HepG2 (cell line): ENCODE results near the gene TMEM240. TPM values are rescaled to one million over a fixed set of nuclear protein-coding genes. Genes with fewer than 3 reads are reported as not detected.

ENCODE experiments used
- ATAC-seq: fragments of 200-7000 bp; cut with Tn5 transposase; 3 replicates; pipeline ENCODE4 v1.9.1; 2020; ENCODE audit warnings: mild to moderate bottlenecking, moderate library complexity
- BruUV-seq: library from RNA; stranded (reverse); fragments of 400-500 nt; replicated peaks from 2 replicates; lab custom pipeline; 2021; lab: Mats Ljungman, UMichigan
- CTCF ChIA-PET: fragments of 300-600 bp; formaldehyde crosslinking; extraction: SDS; loops from one replicate; lab custom pipeline; 2021; ENCODE audit warnings: low total read pairs, inconsistent platforms, low intra/inter-chr PET ratio; lab: Yijun Ruan, JAX
- POLR2A ChIA-PET: fragments of 350-600 bp; sonication (Branson Sonifier 250); formaldehyde crosslinking; loops from one replicate; lab custom pipeline; 2020; ENCODE audit warnings: antibody characterized with exemption, inconsistent platforms; lab: Yijun Ruan, JAX
- DNase-seq: peaks from one replicate; pipeline ENCODE4 v3.0.0-alpha.2; 2015; ENCODE audit warnings: low spot score
- FAIRE-seq: peaks from 3 replicates; lab custom pipeline; 2011; peaks lifted over from hg19 to GRCh38; lab: Jason Lieb, UNC
- H2AFZ ChIP-seq: one replicate; pipeline ENCODE4 v1.6.1; 2011; ENCODE audit warnings: low read length, inconsistent platforms
- H3K27ac ChIP-seq: fragments of 300-600 bp; 3 replicates; pipeline ENCODE4 v1.8.0; 2011; ENCODE audit warnings: mixed run types, mild to moderate bottlenecking, mixed read lengths, low read length, inconsistent platforms; ENCODE audit not compliant: insufficient read depth; ENCODE audit errors: extremely low read length
- H3K27me3 ChIP-seq, 2 experiments: fragments of 200-600 bp in 1 of 2; 2 replicates in 1 of 2; 3 replicates in 1 of 2; pipeline versions ENCODE4 v1.6.0 to v1.8.0; 2011; ENCODE audit warnings: low read length in 2 of 2, mild to moderate bottlenecking in 2 of 2, moderate library complexity in 2 of 2, inconsistent platforms in 1 of 2; ENCODE audit not compliant: insufficient read depth in 2 of 2, control insufficient read depth in 1 of 2
- H3K36me3 ChIP-seq, 2 experiments: fragments of 200-600 bp in 1 of 2; replicated peaks in 1 of 2; 2 replicates in 1 of 2; 3 replicates in 1 of 2; pipeline versions ENCODE4 v1.5.1 to v1.8.0; 2011; ENCODE audit warnings: low read length in 2 of 2, inconsistent platforms in 1 of 2; ENCODE audit not compliant: insufficient read depth in 2 of 2, control insufficient read depth in 1 of 2
- H3K4me1 ChIP-seq: 2 replicates; pipeline ENCODE4 v1.5.1; 2012; ENCODE audit warnings: low read length, inconsistent platforms; ENCODE audit not compliant: insufficient read depth
- H3K4me2 ChIP-seq: 2 replicates; pipeline ENCODE4 v1.6.0; 2011; ENCODE audit warnings: low read depth, low read length, inconsistent platforms
- H3K4me3 ChIP-seq, 3 experiments: fragments of 200-600 bp in 1 of 3; sonication (generic), shearing (Covaris generic) in 1 of 3; replicated peaks in 1 of 3; 2 replicates each; pipeline ENCODE4 v1.5.1; 2011 to 2016; ENCODE audit warnings: low read length in 3 of 3, inconsistent platforms in 2 of 3, low read depth in 2 of 3, mild to moderate bottlenecking in 2 of 3, control low read depth in 1 of 3, mixed read lengths in 1 of 3; ENCODE audit not compliant: insufficient read depth in 1 of 3
- H3K79me2 ChIP-seq: one replicate; pipeline ENCODE4 v1.6.1; 2011; ENCODE audit warnings: low read length, inconsistent platforms; ENCODE audit not compliant: insufficient read depth
- H3K9ac ChIP-seq: 2 replicates; pipeline ENCODE4 v1.6.0; 2011; ENCODE audit warnings: mild to moderate bottlenecking, low read depth, low read length, inconsistent platforms; ENCODE audit not compliant: insufficient read depth
- H3K9me3 ChIP-seq: 2 replicates; pipeline ENCODE4 v1.5.1; 2012; ENCODE audit warnings: mild to moderate bottlenecking, low read length
- H4K20me1 ChIP-seq: 2 replicates; pipeline ENCODE4 v1.6.0; 2011; ENCODE audit warnings: inconsistent platforms, mild to moderate bottlenecking, low read length, moderate library complexity; ENCODE audit not compliant: insufficient read depth
- ADNP ChIP-seq: sonication (generic); formaldehyde crosslinking; IDR thresholded peaks from 2 replicates; pipeline ENCODE4 v1.4.0; 2020; ENCODE audit warnings: missing genetic modification reagents
- HNRNPLL ChIP-seq: fragments of 200-400 bp; formaldehyde crosslinking; IDR thresholded peaks from 2 replicates; pipeline ENCODE4 v1.6.1; 2017; ENCODE audit warnings: mild to moderate bottlenecking, low read depth, low read length; ENCODE audit not compliant: poor library complexity, severe bottlenecking
- HOXA7 ChIP-seq: sonication (generic); formaldehyde crosslinking; IDR thresholded peaks from 2 replicates; pipeline ENCODE4 v1.8.1; 2022; ENCODE audit warnings: mild to moderate bottlenecking, missing genetic modification reagents, moderate library complexity
- PAX8 ChIP-seq: sonication (generic); formaldehyde crosslinking; IDR thresholded peaks from 2 replicates; pipeline ENCODE4 v1.8.0; 2022; ENCODE audit warnings: mild to moderate bottlenecking, missing genetic modification reagents, borderline replicate concordance
- SKI ChIP-seq: fragments of 450-650 bp; IDR thresholded peaks from one replicate; pipeline ENCODE4 v1.6.1; 2018; ENCODE audit warnings: mild to moderate bottlenecking; ENCODE audit not compliant: partially characterized antibody
- THYN1 ChIP-seq: sonication (generic); formaldehyde crosslinking; IDR thresholded peaks from 2 replicates; pipeline ENCODE4 v1.8.1; 2023; ENCODE audit warnings: low read depth, mild to moderate bottlenecking, moderate library complexity, missing genetic modification reagents, borderline replicate concordance
- ZNF510 ChIP-seq: sonication (generic); formaldehyde crosslinking; IDR thresholded peaks from 2 replicates; pipeline ENCODE4 v1.4.0; 2020; ENCODE audit warnings: low read depth, mild to moderate bottlenecking, missing genetic modification reagents
- WGBS: methylation state at CpG from one replicate; pipeline ENCODE4 v1.1.6; 2017; ENCODE audit warnings: low lambda C conversion rate; 5-methylcytosine and 5-hydroxymethylcytosine counted together
- in situ Hi-C: cut with HindIII; loops from 2 replicates; pipeline ENCODE4 v1.10.0; 2017; ENCODE audit warnings: low pct_unique_long_range_greater_than_20kb; ENCODE audit not compliant: extremely low pct_ligation_motif_present
- intact Hi-C: fragments of 100-400 bp; cut with micrococcal nuclease; formaldehyde crosslinking; loops from one replicate; pipeline ENCODE4 v1.10.0; 2022; ENCODE audit not compliant: unreplicated experiment
- polyA plus RNA-seq, 8 experiments: library from polyadenylated mRNA; depleted of rRNA in 3 of 8; stranded (reverse) in 7 of 8; unstranded in 1 of 8; fragments of >200 nt; fragmentation: Illumina TruSeq in 4 of 8; extraction: Trizol in 4 of 8; gene quantifications; 2 replicates each; pipeline versions ENCODE4 v1.2.1 to v1.2.3, GENCODE V29; 2011 to 2016; ENCODE audit warnings: low read depth in 4 of 8, missing spikeins in 1 of 8, mixed read lengths in 1 of 8; ENCODE audit not compliant: insufficient read depth in 1 of 8
- total RNA-seq, 5 experiments: library from RNA; depleted of rRNA; stranded (reverse); fragments of >200 nt; fragmentation: Illumina TruSeq; extraction: Trizol; gene quantifications; 2 replicates each; pipeline ENCODE4 v1.2.3, GENCODE V29; 2016; ENCODE audit warnings: low read depth in 1 of 5
- TF ChIP-seq, protein P1 (sequence below): sonication (generic); formaldehyde crosslinking; IDR thresholded peaks from 2 replicates; pipeline ENCODE4 v1.5.0; 2020; ENCODE audit warnings: mild to moderate bottlenecking, missing genetic modification reagents, borderline replicate concordance
- TF ChIP-seq, protein P2 (sequence below): sonication (generic); formaldehyde crosslinking; IDR thresholded peaks from 2 replicates; pipeline ENCODE4 v1.4.0; 2020; ENCODE audit warnings: mild to moderate bottlenecking, missing genetic modification reagents

TMEM240 gene
- total and polyA plus RNA-seq, 2 of the 13 experiments (the other 11 are each of a cell fraction or from before 2014, with no cell fraction given): 0.17 TPM; not detected in 1

DNA sequence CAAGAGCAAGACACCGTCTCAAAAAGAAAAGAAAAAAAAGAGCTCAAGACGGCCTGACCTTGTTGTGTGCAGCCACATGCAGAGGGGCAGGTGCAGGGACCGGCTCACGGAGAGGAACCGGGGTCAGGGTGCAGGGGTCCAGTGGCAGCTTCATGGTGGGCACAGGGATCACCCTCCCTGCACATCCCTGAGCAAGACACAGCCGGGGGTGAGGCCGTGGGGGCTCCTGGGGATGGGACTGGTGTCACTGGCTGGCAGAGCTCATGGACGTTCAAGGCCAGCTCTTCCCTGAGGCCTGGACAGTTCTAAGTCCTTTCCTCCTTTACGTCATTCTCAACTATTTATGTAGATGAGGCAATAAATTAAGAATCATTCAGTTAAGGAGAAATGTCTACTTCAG is 6.6 kb upstream of the TMEM240 start (continued):
- TF ChIP-seq, protein P1, sequence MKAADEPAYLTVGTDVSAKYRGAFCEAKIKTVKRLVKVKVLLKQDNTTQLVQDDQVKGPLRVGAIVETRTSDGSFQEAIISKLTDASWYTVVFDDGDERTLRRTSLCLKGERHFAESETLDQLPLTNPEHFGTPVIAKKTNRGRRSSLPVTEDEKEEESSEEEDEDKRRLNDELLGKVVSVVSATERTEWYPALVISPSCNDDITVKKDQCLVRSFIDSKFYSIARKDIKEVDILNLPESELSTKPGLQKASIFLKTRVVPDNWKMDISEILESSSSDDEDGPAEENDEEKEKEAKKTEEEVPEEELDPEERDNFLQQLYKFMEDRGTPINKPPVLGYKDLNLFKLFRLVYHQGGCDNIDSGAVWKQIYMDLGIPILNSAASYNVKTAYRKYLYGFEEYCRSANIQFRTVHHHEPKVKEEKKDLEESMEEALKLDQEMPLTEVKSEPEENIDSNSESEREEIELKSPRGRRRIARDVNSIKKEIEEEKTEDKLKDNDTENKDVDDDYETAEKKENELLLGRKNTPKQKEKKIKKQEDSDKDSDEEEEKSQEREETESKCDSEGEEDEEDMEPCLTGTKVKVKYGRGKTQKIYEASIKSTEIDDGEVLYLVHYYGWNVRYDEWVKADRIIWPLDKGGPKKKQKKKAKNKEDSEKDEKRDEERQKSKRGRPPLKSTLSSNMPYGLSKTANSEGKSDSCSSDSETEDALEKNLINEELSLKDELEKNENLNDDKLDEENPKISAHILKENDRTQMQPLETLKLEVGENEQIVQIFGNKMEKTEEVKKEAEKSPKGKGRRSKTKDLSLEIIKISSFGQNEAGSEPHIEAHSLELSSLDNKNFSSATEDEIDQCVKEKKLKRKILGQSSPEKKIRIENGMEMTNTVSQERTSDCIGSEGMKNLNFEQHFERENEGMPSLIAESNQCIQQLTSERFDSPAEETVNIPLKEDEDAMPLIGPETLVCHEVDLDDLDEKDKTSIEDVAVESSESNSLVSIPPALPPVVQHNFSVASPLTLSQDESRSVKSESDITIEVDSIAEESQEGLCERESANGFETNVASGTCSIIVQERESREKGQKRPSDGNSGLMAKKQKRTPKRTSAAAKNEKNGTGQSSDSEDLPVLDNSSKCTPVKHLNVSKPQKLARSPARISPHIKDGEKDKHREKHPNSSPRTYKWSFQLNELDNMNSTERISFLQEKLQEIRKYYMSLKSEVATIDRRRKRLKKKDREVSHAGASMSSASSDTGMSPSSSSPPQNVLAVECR (CRISPR knock-in tag): no peak
- TF ChIP-seq HNRNPLL (no peak), THYN1 (CRISPR knock-in tag) (no peak)
- TF ChIP-seq, protein P2, sequence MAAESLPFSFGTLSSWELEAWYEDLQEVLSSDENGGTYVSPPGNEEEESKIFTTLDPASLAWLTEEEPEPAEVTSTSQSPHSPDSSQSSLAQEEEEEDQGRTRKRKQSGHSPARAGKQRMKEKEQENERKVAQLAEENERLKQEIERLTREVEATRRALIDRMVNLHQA (CRISPR knock-in tag): no peak

DNA sequence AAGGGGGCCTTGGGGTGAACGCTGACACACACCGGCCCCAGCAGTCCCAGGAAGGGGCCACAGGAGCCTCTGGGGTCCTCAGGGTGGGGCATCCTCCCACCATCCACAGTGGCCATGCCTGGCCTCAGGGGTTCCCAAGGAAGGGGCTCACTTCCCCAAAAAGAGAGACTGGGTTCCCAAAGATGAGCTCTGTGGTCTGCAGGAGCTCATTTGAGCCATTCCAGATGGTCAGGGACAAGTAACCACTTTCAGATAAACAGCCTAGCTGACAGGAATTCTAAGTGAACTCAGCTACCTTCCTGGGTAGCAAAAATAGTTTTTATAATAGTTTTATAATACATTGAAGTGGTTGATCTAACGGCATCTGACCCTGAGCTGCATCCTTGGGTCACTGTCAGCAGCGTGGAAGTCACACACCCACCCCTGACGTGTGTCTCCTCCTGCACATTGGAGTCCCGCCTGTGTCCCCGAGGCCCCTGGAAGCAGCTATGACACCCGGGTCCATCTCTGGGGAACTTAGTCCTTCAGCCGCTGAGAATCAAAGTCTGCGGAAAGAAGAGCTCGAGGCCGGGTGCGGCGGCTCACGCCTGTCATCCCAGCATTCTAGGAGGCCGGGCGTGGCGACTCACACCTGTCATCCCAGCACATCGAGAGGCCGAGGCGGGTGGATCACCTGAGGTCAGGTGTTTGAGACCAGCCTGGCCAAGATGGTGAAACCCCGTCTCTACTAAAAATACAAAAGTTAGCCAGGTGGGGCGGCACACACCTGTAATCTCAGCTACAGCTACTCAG is 5.7 kb upstream of the TMEM240 start:
- Histone ChIP-seq H3K9me3 (no peaks in the 10 kb centered on the region), H3K27me3 (no peaks in the 10 kb centered on the region), H3K27ac (no peak overlapping the region), H3K79me2 (no peaks in the 10 kb centered on the region), H3K4me1 (no peaks in the 10 kb centered on the region), H3K36me3 (peaks cover 5 to 11% of the 10 kb centered on the region in 2 experiments; a peak in 4 of 5 replicates), H3K4me2 (no peak overlapping the region), H2AFZ (no peak overlapping the region), H3K4me3 (no peak overlapping the region), H4K20me1 (no peaks in the 10 kb centered on the region), H3K9ac (no peak overlapping the region)
- no TSS peak for BruUV-seq
- TF ChIP-seq SKI (no peak), HOXA7 (no peak), ADNP (no peak), PAX8 (CRISPR knock-in tag) (no peak), ZNF510 (no peak)
- FAIRE-seq (no peak), ATAC-seq (no peak), DNase-seq (no peak)
- WGBS: over 99% methylated on average over 20 of the region's 23 CpGs
- intact Hi-C loops (no loop called here), in situ Hi-C loops (no loop called here)
- ChIA-PET CTCF (no interaction called here), POLR2A (no interaction called here)
